Hematopoietic multipotent progenitor cell treated with erythropoietin and hydrocortisone succinate and interleukin-3 and kit ligand, for 4 days (in vitro differentiated cells): Measurements from ENCODE around the gene CCDC91.
A peak's percentile ranks its signal among the peaks of the same experiment; 100 is the strongest.
"Not testable (repeated sequence)": the region's sequence is repeated elsewhere in the genome, so short reads cannot be mapped to it uniquely, and the experiment has no call there.

Experiments
- DNase-seq: peaks from one replicate; pipeline ENCODE4 v3.0.0-alpha.2; 2015

CCDC91 gene

DNA sequence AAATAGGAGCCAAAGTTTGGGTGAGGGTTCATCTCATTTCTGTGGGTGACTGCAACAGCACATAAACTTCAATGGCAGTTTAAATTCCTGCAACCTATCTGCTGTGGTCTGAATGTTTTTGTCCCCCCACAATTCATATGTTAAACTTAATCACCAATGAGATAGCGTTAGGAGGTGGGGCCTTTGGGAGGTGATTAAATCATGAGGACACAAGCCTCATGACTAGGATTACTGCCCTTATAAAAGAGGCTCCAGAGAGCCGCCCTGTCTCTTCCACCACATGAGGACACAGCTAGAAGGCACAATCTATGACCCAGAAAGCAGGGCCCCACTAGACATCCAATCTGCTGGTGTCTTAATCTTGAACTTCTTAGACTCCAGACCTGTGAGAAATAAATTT, 3.8 kb upstream of the CCDC91 start:
- no peak for DNase-seq

GRCh38 chr12:28189784-28190320, 404 bp upstream of the CCDC91 start:
- DNase-seq = peak; percentile 13

DNA sequence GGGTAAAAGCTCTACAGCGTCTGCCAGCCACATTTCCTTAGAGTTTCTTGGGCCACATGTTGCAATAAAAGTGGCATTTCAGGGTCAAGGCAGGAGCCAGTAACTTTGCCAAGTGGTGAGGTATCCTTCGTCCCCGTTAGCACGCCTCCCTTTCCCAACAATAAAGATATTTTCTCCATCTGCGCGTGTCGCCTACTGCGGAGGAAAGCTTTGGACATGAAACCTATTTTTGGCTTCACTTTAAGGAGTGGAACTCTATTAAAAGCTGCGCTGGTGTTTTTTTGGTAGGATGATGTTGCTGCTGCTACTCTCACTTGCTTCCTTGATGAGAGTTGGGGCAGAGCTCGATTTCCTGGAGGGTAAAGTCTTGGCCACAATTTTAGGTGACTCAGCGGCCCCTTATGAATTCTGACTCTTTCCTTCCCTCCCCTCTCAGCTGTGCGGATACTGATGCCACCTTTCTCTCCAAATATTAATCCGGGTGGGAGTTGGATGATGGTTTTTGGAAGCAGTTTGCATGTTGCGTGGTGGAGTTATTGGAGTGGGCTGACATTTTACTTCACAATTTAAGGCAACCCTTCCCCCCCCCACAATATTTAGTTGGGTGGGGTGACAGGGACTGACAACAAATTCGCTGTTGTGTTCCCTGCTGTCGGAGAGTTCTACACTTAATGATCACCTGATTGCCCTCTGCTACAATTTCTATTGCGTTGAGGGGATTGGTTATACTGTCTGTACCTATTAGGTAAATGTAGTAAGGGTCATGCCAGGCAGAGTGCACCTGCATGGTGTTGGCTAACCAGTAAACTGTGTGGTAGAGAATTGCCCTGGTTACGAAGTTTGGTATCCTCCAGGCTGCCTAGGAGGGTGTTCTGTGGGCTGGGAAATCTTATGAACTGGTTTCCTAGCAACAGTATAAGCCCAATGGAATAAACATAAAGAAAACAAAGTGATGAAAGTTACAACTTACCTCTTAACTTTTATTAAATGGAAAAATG, 1.1 kb downstream of the CCDC91 start:
- peak; percentile 66 for DNase-seq

- DNase-seq = peak; percentile 80
These were observed 1.9 kb downstream of the CCDC91 start for GRCh38 chr12:28192125-28192524.

GRCh38 chr12:28194621-28195020, 4.4 kb downstream of the CCDC91 start:
- DNase-seq = not testable (repeated sequence)

DNA sequence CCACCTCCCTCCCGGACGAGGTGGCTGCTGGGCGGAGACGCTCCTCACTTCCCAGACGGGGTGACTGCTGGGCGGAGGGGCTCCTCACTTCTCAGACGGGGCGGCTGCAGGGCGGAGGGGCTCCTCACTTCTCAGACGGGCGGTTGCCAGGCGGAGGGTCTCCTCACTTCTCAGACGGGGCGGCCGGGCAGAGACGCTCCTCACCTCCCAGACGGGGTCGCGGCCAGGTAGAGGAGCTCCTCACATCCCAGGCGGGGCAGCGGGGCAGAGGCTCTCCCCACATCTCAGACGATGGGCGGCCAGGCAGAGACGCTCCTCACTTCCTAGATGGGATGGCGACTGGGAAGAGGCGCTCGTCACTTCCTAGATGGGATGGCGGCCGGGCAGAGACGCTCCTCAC, 10.9 kb downstream of the CCDC91 start:
- not testable (repeated sequence) for DNase-seq

DNA sequence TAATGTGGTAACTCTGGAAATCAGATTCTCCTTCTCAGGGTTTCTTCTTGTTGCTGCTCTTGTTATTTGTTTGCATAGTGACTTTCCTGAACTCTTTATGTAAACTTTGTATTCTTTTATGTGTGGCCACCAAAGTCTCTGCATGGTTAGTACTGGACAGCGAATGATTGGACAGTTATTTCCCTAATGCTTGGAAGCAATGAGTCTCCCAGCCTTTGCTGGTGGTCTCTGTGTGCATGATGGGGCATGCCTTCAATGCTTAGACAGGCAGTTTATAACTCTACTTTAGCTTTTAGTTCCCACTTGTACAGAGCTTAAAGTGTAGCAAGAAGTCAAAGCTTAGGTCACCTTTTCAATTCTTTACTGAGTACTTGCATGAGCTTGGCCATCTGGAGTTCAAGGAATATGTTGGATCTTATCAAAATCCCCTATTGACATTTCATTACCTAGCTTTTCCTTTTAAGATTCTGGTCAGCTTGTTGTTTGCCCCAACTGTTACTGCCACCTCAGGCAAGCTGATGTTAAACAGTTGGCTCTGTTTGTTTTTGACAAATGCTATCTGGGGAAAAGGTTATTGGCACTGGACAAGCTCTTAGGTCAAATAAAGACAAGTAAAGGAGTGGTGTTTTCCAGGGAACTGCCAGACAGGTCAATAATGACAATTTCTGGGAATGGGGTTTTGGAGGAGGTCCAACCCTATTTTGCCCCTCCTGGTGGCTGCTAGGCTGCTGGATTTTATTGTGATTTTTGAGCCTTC, 12.3 kb downstream of the CCDC91 start:
- DNase-seq = no peak

- DNase-seq = peak; percentile 55
These were observed 19.5 kb downstream of the CCDC91 start for GRCh38 chr12:28209782-28210181.

DNA sequence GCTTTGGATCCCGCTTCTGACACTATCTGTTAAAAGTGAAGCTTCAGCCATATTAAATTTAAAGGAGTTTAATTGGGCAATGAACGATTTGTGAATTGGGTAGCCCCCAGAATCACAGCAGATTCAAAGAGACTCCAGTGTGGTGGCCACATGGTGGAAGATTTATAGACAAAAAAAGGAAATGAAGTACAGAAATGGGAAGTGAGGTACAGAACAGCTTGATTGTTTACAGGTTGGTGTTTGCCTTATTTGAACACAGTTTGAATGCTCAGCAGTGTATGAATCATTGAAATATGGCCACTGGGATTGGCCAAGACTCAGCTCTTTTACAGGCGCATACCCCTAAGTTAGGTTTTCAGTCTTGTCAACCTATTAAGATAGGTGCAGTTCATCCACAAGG, 21.9 kb downstream of the CCDC91 start:
- DNase-seq = no peak

DNA sequence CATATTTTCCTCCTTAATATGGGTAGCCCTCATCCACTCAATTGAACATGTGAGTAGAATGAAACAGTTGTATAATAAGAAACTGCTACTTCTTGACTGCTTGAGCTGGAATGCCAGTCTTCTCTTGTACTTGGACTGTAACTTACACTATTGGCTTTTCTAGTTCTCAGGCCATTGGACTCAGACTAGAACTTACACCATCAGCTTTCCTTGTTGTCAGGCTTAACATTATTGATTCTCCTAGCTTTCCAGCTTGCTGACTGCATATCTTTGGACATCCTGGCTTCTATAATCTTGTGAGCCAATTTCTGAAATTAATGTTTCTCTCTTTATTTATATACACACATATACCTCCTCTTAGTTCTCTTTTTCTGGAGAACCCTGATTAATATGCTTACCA, 24.8 kb downstream of the CCDC91 start:
- no peak for DNase-seq

DNA sequence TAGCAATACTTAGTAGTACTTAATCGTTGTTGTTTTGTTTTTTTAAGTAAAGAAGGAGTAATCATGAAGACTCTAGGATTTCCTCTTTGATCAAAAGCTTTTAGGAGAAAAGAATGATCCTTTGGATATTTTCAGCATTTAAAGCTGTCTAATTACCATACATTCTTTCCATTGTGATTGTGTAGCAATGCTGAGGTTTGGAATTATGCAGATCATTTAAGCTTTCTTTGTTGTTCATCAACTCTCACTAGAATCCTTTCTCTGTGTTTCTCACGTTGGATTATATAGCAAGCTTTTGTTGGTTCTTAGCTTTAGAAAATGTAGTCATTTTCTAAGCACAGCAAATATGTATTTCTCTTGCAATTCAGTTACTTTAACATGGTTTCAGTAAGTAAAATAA, 25.8 kb downstream of the CCDC91 start:
- no peak for DNase-seq

GRCh38 chr12:28217805-28218204, 27.5 kb downstream of the CCDC91 start:
- no peak for DNase-seq

- DNase-seq = no peak
These were observed 28.6 kb downstream of the CCDC91 start for GRCh38 chr12:28218875-28219274.

DNA sequence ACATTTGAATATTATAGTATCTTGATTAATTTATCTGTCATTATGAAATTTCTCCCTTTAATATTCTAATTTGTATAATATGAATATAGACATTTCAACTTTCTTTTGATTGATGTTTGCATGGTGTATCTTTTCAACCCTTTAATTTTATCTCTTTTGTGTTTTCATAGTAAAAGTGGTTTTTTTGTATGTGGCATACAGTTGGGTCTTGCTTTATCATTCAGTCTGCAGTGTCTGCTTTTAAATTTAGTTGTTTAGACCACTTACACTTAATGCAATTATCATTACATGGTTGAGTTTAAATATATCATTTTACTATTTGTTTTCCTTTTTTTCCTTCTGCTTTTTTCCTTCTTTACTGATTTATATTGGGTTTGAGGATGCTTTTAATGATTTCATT, 29.6 kb downstream of the CCDC91 start:
- DNase-seq = no peak

DNA sequence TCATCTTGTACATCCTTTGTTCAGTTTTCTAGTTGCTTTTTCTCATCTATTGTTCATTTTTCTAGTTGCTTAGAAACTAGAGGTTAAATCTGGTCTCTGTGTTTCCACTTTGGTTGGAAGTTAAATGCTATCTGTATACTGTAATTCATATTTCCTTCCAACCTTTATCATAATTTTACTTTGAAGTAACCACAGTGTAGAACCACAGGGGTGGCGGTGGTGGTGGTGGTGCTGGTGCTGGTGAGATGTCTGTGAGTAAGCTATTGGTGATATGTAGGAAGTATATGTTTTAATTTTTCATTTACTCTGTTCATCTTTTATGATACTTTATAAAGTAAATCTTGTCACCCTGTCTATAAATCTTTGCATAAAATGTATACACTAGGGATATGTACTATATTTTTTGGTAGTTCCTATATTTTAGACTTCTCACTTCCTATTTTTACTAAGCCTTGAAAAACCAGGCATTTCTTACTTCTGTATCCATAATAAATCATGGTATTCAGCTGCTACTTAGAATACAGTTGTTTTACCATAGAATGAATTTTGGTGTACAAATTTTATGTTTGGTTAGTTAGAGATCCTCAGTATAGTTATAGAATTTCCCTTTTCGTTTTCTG, 31.9 kb downstream of the CCDC91 start:
- peak; percentile 31 for DNase-seq

DNA sequence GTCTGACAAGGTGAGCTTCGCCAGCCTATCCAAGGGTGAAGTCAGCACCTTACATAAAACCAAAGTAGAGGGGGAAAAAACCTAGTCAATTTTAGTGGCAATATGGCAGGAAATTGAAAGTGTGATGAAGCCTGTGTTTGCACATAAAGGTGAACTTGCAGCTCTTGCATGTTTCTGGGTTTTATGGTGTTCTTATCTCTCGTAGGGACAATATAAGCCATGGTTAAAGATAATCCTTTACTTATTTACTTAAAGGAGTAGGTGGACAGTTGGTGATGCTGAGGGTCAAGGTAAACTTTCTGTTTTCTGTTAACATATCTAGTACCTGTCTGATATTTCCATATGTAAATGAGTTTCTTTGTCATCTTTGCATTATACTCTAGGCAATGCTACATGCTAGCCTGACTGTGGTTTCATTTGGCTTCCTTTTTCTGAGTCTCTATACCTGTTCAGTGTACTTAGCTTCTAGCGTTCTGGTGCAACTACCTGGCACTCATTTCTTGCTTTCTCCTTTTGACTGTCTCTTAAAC, 32.8 kb downstream of the CCDC91 start:
- DNase-seq = no peak

DNA sequence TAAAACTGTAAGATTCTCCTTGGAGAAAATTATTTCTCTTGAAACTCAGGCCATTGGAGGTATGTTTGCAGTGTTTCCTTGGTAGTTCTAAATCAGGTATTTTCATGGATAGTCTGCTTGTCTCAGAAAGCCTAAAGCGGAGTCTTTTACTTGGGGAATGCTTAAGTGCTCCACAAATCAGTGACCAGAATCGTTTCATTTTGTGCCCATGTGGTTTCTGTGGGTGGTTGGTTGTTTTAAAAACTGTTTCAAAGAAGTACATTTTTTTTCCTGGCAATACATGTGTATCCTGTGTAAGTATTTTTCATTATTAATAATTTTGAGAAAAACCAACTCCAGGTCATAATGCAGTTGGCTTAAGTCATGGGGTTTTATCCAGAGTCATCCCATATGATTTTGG, 33.6 kb downstream of the CCDC91 start:
- no peak for DNase-seq

- no peak for DNase-seq
These were observed 36.4 kb downstream of the CCDC91 start for GRCh38 chr12:28226705-28227104.

DNA sequence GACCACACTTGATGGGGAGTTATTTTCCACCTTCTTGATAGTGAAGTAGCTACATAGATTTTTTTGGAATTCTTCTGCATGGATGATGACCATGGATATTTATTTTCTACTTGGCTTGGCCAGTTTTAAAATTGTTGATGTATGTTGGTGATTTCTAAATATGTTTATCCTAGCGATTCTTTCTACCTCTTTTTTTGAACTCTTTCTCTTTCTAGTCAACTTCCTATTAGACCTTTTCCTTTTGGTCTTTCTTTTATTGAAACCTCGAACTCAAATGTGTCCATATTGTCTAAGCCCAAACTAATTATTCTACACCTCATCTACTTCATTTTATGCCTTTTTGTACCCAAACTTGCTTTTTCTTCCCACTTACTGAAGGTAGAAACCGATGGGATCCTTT, 37.0 kb downstream of the CCDC91 start:
- DNase-seq = no peak

- DNase-seq = no peak
These were observed 41.0 kb downstream of the CCDC91 start for GRCh38 chr12:28231248-28231647.

DNA sequence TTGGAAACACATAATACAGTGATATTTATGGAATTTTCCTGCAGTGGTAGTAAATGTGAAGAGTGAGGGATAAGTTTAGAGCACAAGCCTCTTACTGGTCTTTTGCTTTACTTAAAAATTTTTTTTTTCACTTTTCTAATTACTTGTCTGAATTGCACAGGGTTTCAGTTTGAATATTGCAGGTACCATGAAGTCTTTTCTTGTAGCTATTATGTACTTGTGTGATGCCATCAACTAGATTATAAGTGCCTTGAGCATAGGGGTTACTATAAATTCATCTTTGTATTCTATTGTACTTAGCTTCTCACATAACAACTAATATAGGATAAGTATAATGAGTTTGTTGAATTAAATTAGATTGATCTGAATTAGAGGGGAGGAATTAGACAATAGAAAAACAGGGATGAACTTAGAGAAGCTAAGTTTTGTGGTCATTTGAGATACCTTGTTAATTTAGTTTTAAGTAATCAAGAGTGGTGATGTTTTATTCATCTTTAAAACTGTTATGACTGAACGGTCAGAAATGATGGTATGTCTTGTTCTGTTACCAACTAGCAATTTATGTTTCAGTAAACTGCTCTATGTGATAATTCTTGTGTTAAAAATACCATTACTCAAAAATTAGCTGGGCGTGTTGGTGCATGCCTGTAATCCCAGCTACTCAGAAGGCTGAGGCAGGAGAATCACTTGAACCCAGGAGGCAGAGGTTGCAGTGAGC, 42.1 kb downstream of the CCDC91 start:
- no peak for DNase-seq

DNA sequence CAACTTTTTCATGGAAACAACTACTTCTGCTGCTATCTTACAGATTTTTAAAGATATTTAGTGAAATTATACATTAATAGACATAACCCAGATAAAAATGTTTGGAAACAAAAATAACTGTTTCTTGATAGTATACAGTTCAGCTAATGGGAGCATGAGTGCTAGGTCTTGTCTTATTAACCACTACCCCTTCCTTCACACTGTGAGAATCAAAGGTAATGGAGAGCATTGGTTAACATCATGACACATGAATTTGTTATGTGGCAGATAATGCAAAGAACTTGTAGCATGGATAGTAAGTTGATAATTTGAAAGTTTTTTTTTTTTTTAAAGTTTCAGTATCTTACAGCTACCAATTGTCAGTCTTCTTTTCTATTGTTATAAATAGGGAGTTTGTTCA, 44.2 kb downstream of the CCDC91 start:
- DNase-seq = no peak
